ENCODE data around the gene FPR1. TPM values are rescaled to one million over a fixed set of nuclear protein-coding genes. Genes with fewer than 3 reads are reported as not detected.

The FPR1 gene
- total RNA-seq, 3 donors from 2014 or later (not counting 1 experiment from before 2014, with no cell fraction given): 3.4 to 20.2 (median 6.4) TPM

DNA sequence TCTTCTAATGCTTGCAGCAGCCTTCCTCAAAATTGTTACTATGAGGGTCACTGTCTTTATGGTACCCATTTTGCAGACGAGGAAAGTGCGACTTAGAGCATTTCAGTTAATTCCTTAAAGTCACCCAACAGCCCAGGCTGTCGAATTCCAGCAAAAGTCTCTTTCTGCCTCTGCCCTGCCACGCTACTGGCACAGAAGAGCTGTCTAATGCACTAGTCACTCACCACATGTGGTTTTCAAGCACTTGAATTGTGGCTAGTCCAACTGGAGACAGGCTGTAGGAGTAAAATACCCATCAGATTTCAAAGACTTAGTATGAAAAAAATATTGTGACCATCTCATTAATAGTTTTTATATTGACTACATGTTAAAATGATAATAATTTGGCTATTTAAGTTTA is 1.7 kb downstream of the FPR1 start:
- Mint-ChIP-seq H3K27ac (no peak overlapping the region), H3K4me3 (no peak overlapping the region), H3K27me3 (ENCODE audit: low read depth in 2 of 2) (peaks cover 0 to 4% of the 10 kb centered on the region in 2 donors), H3K4me1 (no peaks in the 10 kb centered on the region), H3K36me3 (no peaks in the 10 kb centered on the region), H3K9me3 (peaks cover 2 to 3% of the 10 kb centered on the region in 2 donors)
- ATAC-seq (no peak), DNase-seq (no peak)
- H3K27me3 ChIP-seq (ENCODE audit: control insufficient read depth, insufficient read depth, low read length): no peaks in the 10 kb centered on the region
- TF ChIP-seq, protein P1, sequence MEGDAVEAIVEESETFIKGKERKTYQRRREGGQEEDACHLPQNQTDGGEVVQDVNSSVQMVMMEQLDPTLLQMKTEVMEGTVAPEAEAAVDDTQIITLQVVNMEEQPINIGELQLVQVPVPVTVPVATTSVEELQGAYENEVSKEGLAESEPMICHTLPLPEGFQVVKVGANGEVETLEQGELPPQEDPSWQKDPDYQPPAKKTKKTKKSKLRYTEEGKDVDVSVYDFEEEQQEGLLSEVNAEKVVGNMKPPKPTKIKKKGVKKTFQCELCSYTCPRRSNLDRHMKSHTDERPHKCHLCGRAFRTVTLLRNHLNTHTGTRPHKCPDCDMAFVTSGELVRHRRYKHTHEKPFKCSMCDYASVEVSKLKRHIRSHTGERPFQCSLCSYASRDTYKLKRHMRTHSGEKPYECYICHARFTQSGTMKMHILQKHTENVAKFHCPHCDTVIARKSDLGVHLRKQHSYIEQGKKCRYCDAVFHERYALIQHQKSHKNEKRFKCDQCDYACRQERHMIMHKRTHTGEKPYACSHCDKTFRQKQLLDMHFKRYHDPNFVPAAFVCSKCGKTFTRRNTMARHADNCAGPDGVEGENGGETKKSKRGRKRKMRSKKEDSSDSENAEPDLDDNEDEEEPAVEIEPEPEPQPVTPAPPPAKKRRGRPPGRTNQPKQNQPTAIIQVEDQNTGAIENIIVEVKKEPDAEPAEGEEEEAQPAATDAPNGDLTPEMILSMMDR (IDR thresholded peaks at IDR 0.05): no peak
- H3K27ac ChIP-seq (ENCODE audit: low read length): no peak overlapping the region
- peaks cover 4% of the 10 kb centered on the region for H3K9me3 ChIP-seq (ENCODE audit: control insufficient read depth, insufficient read depth, low read length)
- WGBS (ENCODE audit: insufficient coverage): 73% methylated on average over 4 of the region's 4 CpGs
- no peak overlapping the region for H3K4me3 ChIP-seq (ENCODE audit: low read length)
- H3K4me1 ChIP-seq (ENCODE audit: control insufficient read depth, insufficient read depth, low read length): peaks cover 6% of the 10 kb centered on the region
- intact Hi-C loops (cut with micrococcal nuclease): no loop called here
- H3K36me3 ChIP-seq (ENCODE audit: control insufficient read depth, insufficient read depth, low read length): no peaks in the 10 kb centered on the region

GRCh38 chr19:51746731-51747130 is 4.9 kb downstream of the FPR1 start:
- Histone ChIP-seq H3K9me3 (ENCODE audit: control insufficient read depth, insufficient read depth, low read length) (no peaks in the 10 kb centered on the region), H3K4me3 (ENCODE audit: low read length) (no peak overlapping the region), H3K4me1 (ENCODE audit: control insufficient read depth, insufficient read depth, low read length) (no peaks in the 10 kb centered on the region), H3K27me3 (ENCODE audit: control insufficient read depth, insufficient read depth, low read length) (no peaks in the 10 kb centered on the region), H3K36me3 (ENCODE audit: control insufficient read depth, insufficient read depth, low read length) (no peaks in the 10 kb centered on the region), H3K27ac (ENCODE audit: low read length) (no peak overlapping the region)
- ATAC-seq: no peak
- H3K27me3 Mint-ChIP-seq (ENCODE audit: low read depth in 2 of 2): peaks cover 0 to 7% of the 10 kb centered on the region in 2 donors
- no peak overlapping the region for H3K27ac Mint-ChIP-seq
- H3K4me1 Mint-ChIP-seq: no peaks in the 10 kb centered on the region
- 87% methylated on average over 7 of the region's 7 CpGs for whole genome bisulfite sequencing (ENCODE audit: insufficient coverage)
- TF ChIP-seq, protein P1 (IDR thresholded peaks at IDR 0.05): no peak
- no peak for DNase-seq
- intact Hi-C loops (cut with micrococcal nuclease): no loop called here
- no peak overlapping the region for H3K4me3 Mint-ChIP-seq
- H3K36me3 Mint-ChIP-seq: no peaks in the 10 kb centered on the region
- peaks cover 0 to 3% of the 10 kb centered on the region in 2 donors for H3K9me3 Mint-ChIP-seq

GRCh38 chr19:51743405-51743804 is 8.3 kb downstream of the FPR1 start:
- Mint-ChIP-seq H3K4me3 (no peak overlapping the region), H3K36me3 (no peaks in the 10 kb centered on the region), H3K27me3 (ENCODE audit: low read depth in 2 of 2) (peaks cover 0 to 6% of the 10 kb centered on the region in 2 donors), H3K9me3 (no peaks in the 10 kb centered on the region), H3K27ac (no peak overlapping the region), H3K4me1 (no peaks in the 10 kb centered on the region)
- TF ChIP-seq, protein P1 (IDR thresholded peaks at IDR 0.05): no peak
- no peak overlapping the region for H3K4me3 ChIP-seq (ENCODE audit: low read length)
- DNase-seq: no peak
- no peak for ATAC-seq
- H3K9me3 ChIP-seq (ENCODE audit: control insufficient read depth, insufficient read depth, low read length): no peaks in the 10 kb centered on the region
- no peak overlapping the region for H3K27ac ChIP-seq (ENCODE audit: low read length)
- H3K4me1 ChIP-seq (ENCODE audit: control insufficient read depth, insufficient read depth, low read length): no peaks in the 10 kb centered on the region
- intact Hi-C loops (cut with micrococcal nuclease): no loop called here
- no peaks in the 10 kb centered on the region for H3K27me3 ChIP-seq (ENCODE audit: control insufficient read depth, insufficient read depth, low read length)
- H3K36me3 ChIP-seq (ENCODE audit: control insufficient read depth, insufficient read depth, low read length): no peaks in the 10 kb centered on the region
- WGBS (ENCODE audit: insufficient coverage): 98% methylated on average over 3 of the region's 3 CpGs

GRCh38 chr19:51742789-51743188 is 8.9 kb downstream of the FPR1 start:
- Mint-ChIP-seq H3K4me1 (no peaks in the 10 kb centered on the region), H3K27ac (no peak overlapping the region), H3K4me3 (no peak overlapping the region), H3K27me3 (ENCODE audit: low read depth in 2 of 2) (peaks cover 0 to 6% of the 10 kb centered on the region in 2 donors), H3K36me3 (no peaks in the 10 kb centered on the region), H3K9me3 (no peaks in the 10 kb centered on the region)
- Histone ChIP-seq H3K27me3 (ENCODE audit: control insufficient read depth, insufficient read depth, low read length) (no peaks in the 10 kb centered on the region), H3K4me1 (ENCODE audit: control insufficient read depth, insufficient read depth, low read length) (no peaks in the 10 kb centered on the region), H3K9me3 (ENCODE audit: control insufficient read depth, insufficient read depth, low read length) (no peaks in the 10 kb centered on the region), H3K4me3 (ENCODE audit: low read length) (no peak overlapping the region), H3K27ac (ENCODE audit: low read length) (no peak overlapping the region), H3K36me3 (ENCODE audit: control insufficient read depth, insufficient read depth, low read length) (no peaks in the 10 kb centered on the region)
- 73% methylated on average over 6 of the region's 6 CpGs for WGBS (ENCODE audit: insufficient coverage)
- DNase-seq (no peak), ATAC-seq (no peak)
- TF ChIP-seq, protein P1 (IDR thresholded peaks at IDR 0.05): no peak
- intact Hi-C loops (cut with micrococcal nuclease): no loop called here

Data from natural killer cell (primary cell).